NK-92 (cell line): ENCODE data around the gene BACE1.

Experiments
- DNase-seq: peaks from one replicate; lab custom pipeline; 2025; ENCODE audit not compliant: unreplicated experiment; lab: John Stamatoyannopoulos, UW

Gene BACE1

DNA sequence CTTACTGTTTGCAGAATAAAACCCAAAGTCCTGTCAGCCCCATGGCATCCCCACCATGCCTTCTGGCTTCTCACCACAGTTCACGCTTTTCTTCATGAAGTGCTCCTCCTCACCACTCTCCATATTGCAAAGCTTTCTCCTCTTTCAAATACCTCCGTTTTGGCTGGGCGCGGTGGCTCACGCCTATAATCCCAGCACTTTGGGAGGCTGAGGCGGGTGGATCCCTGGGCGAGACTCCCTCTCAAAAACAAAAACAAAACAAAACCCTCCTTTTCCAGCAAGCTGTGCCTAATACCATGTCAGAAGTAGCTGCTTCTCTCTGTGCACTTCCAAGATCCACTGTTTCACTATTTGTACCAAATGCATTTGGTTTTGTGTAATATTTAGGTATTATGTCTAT lies 6.7 kb downstream of the BACE1 start:
- DNase-seq = no peak

DNA sequence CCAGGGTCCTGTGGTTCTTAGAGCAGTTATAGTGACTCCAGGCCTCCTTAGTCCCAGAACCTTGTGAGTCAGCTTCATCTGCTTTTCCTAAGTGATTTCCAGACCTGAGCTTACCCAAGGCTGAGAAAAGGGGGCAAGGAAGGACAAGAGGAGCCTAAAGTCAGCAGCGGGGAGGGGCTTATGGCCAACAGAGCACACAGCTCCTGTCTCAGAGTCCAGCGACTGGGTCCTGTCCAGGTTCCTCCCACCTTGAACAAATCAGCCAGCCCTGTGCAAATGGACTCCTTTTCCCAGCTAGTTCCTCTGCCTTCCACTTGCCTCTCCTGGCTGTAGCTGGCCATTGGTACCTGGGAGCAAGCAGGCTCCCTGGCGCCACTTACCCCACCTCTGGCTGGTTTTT lies 10.9 kb downstream of the BACE1 start:
- DNase-seq = no peak

DNA sequence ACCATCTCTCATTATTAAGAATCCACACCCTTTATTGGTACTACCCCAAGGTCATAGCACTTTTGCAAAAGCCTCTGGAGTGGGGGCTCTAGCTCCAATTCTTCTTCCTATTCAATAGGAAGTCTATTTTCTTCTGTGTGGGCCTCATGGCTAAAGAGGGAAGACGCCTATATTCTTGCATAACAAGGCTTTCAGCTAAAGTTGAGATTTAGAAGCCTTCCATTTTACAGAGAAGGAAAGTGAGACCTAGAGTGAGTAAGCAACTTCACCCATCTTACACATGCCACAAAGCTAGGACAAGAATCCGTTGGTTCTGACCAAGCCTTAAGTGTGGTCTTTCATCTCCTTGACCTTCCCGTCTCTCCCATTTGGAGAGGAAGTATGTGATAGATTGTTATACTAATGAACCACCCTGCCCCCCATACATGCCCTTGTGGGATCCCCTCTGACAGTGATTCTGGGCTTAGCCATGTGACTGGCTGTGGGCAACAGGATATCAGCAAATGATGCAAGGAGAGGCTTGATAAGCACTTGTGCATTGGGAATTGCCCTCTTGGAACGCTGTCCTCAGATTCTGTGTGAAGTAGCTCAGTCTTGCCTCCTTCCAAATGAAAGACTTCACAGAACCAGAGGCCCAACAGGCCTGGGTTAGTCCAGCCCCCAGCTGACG lies 12.3 kb downstream of the BACE1 start:
- no peak for DNase-seq

DNA sequence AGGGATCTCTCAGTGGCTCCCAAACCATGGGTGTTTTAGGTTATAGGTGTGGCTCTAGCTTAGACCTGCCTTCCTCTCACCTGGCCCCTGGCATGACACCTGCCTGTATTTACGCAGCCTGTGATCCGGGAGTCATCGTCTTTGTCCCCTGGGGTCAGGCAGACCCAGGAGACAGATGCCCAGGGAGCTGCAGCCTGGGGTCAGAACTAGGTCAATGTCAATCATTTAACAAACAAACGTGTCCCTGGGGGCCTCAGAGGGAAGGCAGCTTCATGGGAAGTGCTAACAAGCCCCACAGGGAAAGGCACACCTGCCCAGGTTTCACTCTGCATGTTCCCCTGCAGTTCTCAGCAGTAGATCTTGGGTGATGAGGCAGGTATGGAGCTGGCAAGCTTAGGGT lies 13.0 kb downstream of the BACE1 start:
- DNase-seq = no peak

DNA sequence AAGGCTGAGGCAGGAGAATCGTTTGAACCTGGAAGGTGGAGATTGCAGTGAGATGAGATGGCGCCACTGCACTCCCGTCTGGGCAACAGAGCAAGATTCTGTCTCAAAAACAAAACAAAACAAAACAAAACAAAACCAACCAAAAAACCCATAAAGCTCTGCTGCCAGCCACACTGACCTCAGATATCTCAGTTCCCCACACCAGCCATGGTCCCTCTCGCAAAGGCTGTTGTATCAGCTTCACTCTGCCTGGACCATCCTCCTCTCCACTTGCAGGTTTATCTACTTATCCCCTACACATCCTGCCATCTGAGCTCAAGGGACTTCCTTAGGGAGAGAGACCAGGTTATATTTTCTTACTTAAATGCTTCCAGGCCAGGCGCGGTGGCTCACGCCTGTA lies 13.8 kb downstream of the BACE1 start:
- DNase-seq = no peak

DNA sequence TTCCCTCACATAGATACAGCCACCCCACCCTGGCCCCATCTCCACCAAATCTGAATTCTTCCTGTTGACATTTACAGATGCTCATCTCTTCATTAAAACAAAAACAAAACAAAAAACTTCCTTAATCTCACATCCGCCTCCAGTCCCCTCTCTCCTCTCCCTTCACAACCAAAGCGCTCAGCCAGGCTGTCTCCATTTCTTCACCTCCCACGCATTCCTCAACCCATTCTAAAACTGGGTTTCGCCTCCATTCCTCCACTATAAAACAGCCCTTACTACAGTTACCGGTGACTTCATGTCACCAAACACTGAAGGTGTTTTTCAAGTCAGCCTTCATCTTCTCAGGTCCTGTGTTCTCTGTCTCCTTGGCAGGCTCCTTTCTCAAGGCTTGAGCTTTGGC lies 15.3 kb downstream of the BACE1 start:
- DNase-seq = no peak

DNA sequence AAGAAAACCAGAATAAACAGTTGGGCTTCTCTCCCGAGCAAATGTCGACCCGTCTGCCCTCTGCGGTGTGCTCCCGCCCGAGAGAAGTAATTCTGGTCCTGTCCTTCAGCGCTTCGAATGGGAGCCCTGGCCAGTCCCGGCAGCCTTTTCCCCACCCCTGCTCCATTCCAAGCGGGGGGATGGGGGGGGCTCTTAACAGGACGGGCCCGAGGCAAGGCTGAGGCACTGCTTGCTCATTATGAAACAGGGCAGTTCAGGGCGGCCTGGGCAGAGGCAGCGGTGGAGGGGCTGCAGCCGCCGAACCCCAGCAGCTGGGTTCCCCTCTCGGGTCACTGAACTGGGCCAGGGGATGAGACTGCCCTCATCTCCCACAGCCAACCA lies 15.8 kb downstream of the BACE1 start:
- no peak for DNase-seq

DNA sequence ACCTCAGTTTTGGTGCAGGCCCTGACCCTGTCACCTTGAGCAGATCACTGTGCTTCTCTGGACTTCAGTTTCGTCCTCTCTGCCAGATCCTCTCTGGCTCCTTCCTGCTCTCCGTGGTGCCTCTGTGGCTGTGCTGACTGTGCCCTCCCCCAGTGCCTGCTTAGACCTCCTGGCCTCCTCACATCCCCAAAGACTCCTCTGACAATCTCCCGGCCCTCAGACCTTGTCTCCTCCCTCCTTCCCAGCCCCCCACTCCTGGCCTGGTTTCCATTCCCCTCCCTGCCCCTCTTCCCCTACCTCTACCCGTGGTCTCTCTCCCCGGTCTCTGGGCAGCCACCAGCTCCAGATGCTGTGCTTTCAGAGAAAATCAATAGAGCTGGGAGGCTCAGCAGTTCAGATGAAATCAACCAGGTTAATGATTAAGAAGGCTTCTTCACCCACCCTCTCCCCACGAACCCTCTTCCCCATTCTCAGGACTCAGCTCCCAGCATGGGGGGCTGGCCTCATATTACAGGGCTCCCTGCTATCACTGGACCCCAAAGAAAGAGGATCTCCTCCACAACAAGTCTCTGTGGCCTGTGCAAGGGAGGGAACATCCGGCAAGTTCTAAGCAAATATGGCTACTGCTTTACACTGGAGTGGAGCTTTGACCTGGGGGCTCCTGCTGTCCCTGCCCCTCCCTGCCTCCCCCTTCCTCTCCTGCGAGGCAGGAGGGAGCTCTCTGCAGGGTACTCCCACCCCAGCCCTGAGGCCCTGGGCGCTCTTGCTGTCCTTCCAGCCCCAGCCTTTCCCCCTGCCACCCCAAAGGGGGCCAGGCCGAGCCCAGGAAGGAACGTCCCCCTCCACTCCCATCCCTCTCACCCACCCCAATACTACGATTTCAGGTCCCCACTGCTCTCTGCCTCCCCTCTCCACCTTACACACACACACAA lies 16.4 kb downstream of the BACE1 start:
- no peak for DNase-seq

DNA sequence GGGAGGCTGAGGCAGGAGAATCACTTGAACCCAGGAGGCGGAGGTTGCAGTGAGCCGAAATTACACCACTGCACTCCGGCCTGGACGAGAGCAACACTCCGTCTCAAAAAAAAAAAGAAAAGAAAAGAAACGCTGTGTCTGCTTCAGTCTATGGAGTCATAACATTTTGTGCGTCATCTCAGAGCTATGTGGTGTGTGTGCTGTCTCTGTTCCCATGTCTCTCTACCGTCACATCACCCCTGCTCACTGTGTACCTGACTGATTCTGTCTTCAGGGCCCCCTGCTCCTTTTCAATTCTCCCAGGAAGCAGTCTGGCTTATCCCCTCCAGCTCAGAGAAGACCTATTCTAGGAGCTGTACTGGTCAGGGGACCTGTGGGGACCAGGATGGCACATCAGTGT lies 17.9 kb downstream of the BACE1 start:
- DNase-seq = no peak

DNA sequence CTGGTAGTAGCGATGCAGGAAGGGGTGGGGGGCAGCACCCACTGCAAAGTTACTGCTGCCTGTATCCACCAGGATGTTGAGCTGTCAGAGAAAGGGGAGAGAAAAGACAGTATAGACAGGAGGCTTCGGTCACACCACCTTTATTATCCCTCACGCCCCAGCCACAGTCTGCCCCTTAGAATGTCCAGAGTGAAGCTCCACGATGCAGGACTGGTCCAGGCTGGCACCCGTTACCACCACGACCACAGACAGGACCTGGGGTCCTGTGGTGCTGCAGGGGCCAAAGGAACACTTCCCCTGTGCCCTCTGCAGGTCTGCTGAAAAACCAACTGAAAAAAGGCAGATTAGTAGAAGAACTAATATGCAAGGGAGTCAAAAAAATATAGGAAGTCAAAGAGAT lies 19.2 kb downstream of the BACE1 start:
- no peak for DNase-seq

DNA sequence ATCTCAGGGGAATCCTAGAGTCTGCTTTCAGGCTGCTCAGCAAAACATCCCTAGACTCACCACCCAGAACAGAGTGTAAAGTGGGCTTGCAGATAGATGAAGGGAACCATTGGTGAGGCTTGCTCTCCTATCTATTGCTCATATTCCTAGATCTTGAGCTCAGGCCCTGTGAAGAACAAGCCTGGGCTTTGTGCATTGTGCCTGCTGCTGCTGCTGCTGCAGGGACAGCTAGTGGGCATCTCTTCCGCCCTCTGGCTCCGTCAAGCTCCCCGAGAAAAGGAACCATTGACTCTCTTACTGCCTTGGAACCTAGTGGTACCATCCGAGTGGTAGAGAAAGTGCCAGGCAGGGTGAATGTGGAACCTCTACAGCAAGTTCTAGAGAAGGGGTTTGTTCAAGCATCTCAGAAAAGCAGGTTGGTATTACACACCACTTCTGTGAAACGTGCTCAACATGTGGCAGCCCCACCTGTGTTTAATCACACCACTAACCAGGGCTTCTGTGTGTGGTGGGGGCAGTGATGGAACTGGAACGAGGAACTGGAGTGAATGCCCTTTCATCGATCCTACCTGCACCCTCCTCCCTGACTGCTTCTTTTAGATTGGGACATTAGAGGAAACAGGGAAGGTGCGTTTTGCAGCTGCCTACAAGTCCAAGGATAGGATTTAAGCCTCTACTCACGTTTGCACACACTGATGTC lies 20.5 kb downstream of the BACE1 start:
- DNase-seq = no peak

DNA sequence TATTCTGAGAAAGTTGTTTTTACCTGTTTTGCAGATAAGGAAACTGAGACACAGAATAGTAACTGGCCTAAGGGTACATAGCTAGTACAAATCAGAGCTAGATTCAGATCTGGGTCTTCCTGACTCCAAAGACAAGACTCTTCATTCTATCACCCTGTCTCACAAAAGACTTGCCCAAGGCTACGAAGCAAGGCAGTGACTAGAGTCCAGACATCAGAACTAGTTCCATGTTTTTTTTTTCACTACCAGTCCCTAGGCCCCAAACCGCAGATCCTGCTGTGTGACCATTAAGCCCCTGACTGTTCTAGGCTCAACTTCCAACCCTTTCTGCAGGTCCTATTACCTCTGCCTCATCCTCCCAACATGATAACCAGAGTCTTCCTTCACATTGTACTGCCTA lies 23.4 kb downstream of the BACE1 start:
- no peak for DNase-seq

DNA sequence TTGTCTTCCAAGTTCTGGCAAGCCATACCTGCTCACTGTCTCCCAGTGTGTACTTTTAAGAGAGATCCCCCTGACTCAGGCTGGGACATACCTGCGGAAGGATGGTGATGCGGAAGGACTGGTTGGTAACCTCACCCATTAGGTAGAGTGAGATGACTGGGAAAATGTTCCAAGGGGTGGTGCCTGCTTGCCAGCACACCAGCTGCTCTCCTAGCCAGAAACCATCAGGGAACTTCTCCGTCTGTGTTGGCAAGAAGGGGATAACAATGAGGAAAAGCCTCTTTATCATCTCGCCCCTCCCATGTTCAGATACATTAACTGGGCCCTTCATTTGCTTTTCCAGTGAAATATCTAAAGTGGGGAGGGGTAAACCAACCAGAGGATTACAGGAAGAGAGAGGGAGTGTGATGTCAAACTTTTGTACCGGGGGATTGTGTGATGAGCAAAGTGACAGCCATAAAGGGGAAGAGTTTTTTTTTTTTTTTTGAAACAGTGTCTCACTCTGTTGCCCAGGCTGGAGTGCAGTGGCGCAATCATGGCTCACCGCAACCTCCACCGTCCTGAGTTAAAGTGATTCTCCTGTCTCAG lies 25.2 kb downstream of the BACE1 start, which contains the start of gene BACE1-AS:
Gene BACE1-AS, plus strand, starts transcription at position 538 of the 588 bp plus-strand sequence.
- no peak for DNase-seq

DNA sequence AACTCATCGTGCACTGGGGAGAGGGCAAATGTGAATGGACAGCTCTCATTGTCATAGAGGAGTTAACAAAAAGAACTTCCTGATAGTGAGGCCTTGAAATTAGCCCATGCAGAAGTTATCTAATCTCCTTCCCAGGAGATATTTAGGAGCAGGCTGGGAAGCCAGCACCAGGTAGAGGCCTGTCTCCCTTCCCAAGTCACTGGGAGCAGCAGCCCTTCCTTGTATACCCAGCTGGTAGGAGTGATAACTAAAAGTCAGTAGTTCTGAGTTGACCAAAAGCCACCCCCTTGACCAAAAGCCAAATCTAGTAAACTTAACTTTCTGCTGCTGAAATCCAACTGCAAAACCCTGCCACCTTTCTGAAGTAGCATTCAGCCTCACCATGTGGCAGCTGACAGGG lies 26.3 kb downstream of the BACE1 start:
- DNase-seq = no peak

DNA sequence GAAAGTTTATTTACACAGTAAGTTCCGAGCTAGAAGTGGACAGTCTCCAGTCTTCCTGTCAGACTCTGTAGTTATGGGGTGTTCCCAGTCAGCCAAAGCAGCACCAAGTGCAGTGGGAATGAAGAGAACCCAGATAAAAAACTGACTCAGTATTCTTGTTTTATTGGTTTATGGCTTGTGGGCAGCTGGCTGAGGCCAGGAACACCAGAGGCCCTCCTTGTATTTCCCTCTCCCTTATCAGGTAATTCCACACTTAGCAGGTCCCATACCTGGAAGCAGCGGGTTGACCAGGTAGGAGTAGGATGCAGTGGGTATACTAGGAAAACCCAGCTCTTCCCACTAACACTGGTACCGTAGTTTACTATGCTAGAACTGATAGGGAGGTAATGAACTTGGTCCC lies 28.4 kb downstream of the BACE1 start:
- DNase-seq = no peak

DNA sequence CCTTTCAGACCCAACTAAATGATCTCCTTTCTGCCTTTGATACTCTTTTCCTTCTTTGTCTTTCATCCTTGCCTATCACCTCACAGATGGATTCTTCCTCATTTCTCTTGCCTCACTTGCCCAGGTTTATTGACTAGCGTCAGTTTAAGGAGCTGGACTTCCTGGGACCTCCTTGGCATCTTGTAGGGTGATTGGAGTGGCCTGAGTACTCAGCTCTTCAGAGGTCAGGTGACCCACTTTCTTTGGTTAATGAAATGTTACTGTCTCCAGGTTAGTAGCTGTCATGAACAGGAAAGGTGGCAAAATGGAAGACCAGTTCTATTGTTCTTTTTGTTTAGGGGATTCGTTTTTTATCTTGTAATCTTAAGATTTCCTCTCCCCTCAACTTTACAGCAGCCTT lies 29.5 kb downstream of the BACE1 start:
- DNase-seq = no peak

DNA sequence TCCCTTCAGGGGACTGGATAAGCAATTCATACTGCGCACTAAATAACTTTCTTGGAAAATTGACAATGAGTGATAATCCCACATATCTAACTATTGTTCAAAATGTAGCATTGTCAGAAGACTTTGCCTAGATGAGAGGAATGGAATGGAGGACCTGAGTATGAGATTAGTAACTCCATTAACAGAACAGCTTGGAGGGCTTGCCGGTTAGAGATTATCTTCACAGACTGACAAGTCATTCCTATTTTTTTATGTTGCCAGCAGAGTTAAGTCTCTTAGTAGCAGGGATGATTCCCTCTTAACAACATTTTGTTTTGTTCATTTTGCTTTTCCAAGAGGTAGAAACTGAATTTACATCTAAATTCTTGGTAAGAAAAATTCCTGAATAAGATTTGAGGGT lies 32.0 kb downstream of the BACE1 start:
- DNase-seq = no peak

DNA sequence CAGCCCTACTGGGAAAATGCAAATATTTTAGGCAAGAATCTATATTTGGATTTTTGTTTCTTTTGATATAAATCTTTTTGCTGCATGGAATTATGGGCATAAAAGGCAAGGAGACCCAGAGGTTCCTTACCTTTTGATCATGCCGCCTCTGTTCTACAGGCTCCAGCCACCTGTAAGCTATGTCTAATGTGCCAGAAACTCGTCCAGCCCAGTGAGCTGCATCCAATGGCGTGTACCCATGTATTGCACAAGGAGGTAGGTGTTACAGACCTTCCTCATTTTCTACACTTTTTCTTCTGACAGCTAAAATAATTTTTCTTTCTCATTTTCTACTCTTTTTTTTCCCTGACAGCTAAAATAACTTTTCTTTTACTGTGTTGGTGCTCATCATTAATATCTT lies 33.1 kb downstream of the BACE1 start:
- DNase-seq = no peak

DNA sequence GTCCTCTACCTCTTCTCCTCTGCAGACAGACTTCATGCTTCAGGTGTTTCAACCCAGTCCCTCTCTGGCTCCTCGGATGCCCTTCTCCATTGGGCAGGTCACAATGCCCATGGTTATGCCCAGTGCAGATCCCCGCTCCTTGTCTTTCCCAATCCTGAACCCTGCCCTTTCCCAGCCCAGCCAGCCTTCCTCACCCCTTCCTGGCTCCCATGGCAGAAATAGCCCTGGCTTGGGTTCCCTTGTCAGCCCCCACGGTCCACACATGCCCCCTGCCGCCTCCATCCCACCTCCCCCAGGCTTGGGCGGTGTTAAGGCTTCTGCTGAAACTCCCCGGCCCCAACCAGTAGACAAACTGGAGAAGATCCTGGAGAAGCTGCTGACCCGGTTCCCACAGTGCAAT lies 34.2 kb downstream of the BACE1 start:
- DNase-seq = no peak

DNA sequence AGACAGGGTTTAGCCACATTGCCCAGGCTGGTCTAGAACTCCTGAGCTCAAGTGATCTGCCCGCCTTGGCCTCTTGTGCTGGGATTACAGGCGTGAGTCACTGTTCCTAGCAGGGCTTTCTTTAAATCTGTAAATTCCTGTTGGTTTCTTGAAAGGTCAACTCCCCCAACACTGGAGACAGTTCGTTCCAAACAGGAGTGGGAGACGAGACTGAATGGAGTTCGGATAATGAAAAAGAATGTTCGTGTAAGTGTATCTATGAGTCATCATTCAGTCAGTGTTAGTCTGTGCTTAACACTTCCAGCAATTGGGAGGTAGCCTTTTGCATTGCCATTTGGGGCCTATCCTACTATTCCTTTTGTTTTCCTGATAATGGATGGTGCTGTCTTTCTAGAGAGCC lies 34.9 kb downstream of the BACE1 start:
- no peak for DNase-seq

DNA sequence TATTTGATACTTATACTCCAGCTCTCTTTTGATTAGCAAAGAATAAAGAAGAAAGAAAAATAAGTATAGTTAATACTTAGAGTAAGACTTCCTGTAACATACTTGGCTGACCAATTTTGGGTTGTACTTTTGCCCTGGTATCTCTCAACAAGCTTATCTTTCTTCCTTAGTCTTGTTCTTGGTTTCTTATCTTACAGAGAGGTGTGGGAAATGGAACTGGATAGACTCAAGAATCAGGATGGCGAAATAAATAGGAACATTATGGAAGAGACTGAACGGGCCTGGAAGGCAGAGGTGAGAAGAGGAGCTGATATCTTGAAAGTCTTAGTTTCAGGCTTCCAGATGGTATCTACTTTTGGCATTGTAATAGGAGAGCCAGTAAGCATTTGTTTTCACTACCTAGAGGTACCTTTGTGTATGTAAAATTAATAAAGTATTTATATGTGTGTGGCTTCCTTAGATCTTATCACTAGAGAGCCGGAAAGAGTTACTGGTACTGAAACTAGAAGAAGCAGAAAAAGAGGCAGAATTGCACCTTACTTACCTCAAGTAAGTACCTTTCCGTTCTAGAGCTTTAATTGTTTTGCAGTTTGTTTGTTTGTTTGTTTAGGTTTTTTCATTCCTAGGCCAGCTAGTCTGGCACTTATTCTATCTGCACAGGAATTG lies 36.2 kb downstream of the BACE1 start:
- DNase-seq = no peak
